HG02943 (cell line): ENCODE results near the gene SIGLEC9.

Experiments
- ATAC-seq: cut with Tn5 transposase; IDR thresholded peaks from one replicate; pipeline ENCODE4 v1.9.1; 2021; ENCODE audit warnings: mild to moderate bottlenecking, low read depth, moderate library complexity; ENCODE audit not compliant: unreplicated experiment

Gene SIGLEC9

GRCh38 chr19:51122112-51122981, 2.4 kb upstream of the SIGLEC9 start:
- ATAC-seq: no peak

GRCh38 chr19:51123381-51123800, 1.3 kb upstream of the SIGLEC9 start:
- no peak for ATAC-seq

GRCh38 chr19:51123802-51124201, 904 bp upstream of the SIGLEC9 start:
- ATAC-seq: no peak

- no peak for ATAC-seq
Observed at GRCh38 chr19:51124216-51124615, 490 bp upstream of the SIGLEC9 start.

GRCh38 chr19:51125421-51126075, 842 bp downstream of the SIGLEC9 start:
- no peak for ATAC-seq

- ATAC-seq: no peak
Observed at GRCh38 chr19:51127032-51127431, 2.3 kb downstream of the SIGLEC9 start.

- no peak for ATAC-seq
Observed at GRCh38 chr19:51127755-51128154, 3.0 kb downstream of the SIGLEC9 start.

- ATAC-seq: no peak
Observed at GRCh38 chr19:51128227-51128626, 3.5 kb downstream of the SIGLEC9 start.

GRCh38 chr19:51129716-51130115, 5.0 kb downstream of the SIGLEC9 start:
- ATAC-seq: no peak

GRCh38 chr19:51131780-51132680, 7.3 kb downstream of the SIGLEC9 start:
- ATAC-seq: no peak

- ATAC-seq: no peak
Observed at GRCh38 chr19:51135004-51135403, 10.3 kb downstream of the SIGLEC9 start.

GRCh38 chr19:51135986-51136762, 11.5 kb downstream of the SIGLEC9 start:
- no peak for ATAC-seq

- no peak for ATAC-seq
Observed at GRCh38 chr19:51136851-51137551, 12.3 kb downstream of the SIGLEC9 start.

GRCh38 chr19:51137792-51138425, 13.2 kb downstream of the SIGLEC9 start:
- no peak for ATAC-seq

GRCh38 chr19:51138549-51138979, 13.9 kb downstream of the SIGLEC9 start:
- ATAC-seq: no peak

GRCh38 chr19:51139299-51140014, 14.8 kb downstream of the SIGLEC9 start:
- no peak for ATAC-seq

GRCh38 chr19:51140441-51140840, 15.7 kb downstream of the SIGLEC9 start:
- ATAC-seq: no peak

GRCh38 chr19:51141181-51141580, 16.5 kb downstream of the SIGLEC9 start:
- ATAC-seq: no peak
